GM19397 (cell line): ENCODE results near the gene CCNK.

Source experiments
- ATAC-seq: cut with Tn5 transposase; IDR thresholded peaks from one replicate; pipeline ENCODE4 v1.9.1; 2021; ENCODE audit warnings: mild to moderate bottlenecking, moderate library complexity; ENCODE audit not compliant: unreplicated experiment

Gene CCNK

DNA sequence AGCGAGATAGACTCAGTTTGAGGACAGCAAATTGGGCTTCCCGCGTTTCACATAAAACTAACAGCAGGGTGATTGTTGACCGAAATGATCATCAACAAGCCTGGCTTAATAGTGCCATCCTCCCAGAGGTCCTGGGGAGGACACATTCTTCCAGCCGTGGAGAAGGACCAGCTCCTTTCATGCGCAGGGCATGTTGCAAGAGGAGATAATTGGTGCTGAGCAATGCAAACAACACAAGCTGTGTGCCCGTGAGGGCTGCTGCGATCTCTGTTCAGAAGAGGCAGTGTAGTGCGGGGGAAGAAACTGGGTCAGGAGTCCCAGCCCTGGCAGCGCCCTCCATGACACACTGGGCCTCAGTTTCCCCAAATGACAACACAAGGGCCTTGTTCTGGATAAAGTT lies 68.5 kb downstream of the CCNK start:
- ATAC-seq: no peak

DNA sequence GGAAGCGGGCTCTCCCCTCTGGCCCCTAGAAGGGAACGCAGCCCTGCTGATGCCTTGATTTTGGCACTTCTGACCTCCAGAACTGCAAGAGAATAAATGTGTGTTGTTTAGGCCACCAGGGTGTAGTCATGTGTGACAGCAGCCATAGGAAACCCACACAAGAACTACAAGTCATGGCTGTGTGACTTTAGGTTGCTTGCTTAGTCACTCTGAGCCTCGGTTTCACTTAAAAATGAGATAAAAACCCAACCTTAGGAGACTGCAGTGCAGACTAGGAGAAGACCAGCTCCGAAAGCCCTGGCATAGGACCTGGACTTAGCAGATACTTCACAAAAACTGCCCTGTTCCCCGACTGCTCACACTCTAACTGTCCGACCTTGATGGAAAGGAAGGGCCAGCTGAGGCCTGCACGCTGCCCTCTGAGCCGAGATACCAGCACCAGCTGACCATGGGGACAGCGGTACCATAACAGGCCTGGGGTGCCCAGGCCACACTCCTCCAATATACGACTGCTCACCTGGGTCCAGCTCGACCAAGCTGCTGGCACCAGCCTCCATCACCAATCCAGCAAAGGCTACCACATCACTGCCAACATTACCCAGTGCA lies 69.3 kb downstream of the CCNK start:
- no peak for ATAC-seq

DNA sequence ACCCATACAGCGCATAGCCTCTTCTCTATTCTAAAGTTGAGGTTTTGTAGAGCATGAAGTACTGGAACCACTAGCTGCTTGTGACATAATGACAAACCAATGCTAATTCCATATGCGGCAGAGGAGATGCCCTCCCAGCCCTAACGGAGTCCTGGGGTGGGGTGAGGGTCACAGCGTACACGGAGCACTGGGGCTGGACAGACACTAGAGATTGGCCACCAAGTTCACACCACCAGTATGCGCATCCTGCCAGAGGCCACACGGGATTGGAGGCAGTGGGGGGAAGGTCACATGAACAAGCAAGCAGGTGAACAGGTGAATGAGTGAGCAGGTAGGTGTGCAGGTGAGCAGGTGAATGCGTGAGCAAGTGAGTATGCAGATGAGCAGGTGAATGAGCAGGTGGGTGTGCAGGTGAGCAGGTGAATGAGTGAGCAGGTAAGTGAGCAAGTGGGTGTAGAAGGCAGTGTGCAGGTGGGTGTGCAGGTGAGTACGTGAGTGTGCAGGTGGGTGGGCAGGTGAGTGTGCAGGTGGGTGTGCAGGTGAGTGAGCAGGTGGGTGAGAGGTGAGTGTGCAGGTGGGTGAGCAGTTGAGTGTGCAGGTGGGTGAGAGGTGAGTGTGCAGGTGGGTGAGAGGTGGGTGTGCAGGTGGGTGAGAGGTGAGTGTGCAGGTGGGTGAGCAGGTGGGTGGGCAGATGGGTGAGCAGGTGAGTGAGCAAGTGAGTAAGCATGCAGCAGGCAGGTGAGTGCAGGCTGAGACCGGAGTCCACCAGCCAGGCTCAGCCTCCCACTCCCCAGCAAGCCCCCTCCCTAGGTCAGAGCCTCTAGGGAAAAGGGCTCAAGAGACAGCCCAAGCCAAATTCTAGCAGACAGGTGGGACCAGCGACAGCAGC lies 70.1 kb downstream of the CCNK start:
- ATAC-seq: no peak

GRCh38 chr14:99552021-99552553 lies 70.9 kb downstream of the CCNK start:
- no peak for ATAC-seq

- ATAC-seq: no peak
These were observed 71.5 kb downstream of the CCNK start for GRCh38 chr14:99552572-99553216.

DNA sequence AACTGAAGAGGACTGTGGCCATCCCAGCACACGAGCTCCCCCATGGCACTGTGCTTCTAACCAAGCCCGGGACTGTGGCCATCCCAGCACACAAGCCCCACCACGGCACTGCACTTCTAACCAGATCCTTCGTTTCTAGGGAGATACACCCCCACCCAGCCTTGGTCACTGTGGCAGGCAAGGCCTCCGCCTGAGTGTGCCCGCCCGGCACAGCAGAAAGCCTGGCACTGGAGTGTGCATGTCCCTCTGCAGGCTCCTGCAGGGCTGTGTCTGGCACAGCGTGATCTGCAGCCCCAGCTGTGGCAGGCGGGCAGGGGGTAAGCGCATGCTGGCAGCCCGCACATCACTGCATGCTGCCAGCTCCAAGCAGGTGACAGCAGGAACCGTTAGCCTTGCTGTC lies 73.0 kb downstream of the CCNK start:
- no peak for ATAC-seq

GRCh38 chr14:99554757-99555531 lies 73.7 kb downstream of the CCNK start:
- no peak for ATAC-seq

GRCh38 chr14:99556134-99556791 lies 75.1 kb downstream of the CCNK start:
- no peak for ATAC-seq

DNA sequence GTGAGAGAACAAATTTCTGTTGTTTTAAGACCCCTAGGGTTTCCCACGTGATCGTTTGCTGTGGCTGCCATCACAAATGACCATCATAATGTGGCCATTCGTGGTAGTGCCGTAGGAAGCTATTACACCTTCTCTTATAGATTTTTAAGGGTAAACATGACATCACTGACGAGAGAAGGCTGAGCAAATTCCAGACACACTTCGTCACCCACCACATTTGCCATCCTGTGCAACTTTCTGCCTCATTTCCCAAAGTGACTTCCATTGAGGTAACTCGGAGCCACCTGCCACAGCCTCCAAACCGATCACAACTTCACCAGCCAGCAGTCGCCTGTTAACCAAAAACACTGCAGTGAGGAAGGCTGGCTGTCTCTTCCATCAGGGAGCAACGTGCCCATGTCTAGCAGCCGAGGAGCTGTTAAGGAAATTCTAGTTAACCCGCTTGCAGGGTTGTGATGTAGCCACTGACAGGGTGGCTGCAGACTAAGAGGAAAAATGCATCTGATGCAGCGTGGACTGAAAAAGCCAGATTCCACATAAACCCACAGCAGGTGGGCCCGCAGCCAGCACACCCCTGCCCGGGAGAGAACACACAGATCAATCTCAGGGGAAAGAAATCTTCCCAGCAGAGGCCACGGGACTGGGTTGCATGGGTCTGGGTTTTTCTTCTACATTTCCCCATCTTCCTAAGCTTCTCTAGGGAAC lies 78.2 kb downstream of the CCNK start:
- ATAC-seq: no peak

DNA sequence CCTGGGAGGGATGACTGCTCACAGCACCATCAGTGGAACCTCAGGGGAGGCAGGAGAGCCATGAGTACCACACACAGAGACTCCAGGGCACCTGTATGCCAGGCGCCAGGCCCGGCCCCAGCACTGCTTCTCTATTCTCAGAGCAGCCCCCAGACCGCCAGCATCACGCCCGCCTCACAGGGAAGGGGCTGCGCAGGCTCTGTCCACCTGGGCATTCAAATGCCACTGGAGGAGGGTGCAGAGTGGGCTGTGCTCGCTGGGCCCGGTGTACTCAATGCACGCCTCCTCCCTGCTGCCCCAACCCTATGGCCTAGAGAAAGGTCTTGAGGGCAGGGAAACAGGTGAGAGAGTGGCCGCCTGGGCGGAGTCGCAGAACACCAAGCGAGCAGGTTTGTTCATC lies 79.2 kb downstream of the CCNK start:
- no peak for ATAC-seq

DNA sequence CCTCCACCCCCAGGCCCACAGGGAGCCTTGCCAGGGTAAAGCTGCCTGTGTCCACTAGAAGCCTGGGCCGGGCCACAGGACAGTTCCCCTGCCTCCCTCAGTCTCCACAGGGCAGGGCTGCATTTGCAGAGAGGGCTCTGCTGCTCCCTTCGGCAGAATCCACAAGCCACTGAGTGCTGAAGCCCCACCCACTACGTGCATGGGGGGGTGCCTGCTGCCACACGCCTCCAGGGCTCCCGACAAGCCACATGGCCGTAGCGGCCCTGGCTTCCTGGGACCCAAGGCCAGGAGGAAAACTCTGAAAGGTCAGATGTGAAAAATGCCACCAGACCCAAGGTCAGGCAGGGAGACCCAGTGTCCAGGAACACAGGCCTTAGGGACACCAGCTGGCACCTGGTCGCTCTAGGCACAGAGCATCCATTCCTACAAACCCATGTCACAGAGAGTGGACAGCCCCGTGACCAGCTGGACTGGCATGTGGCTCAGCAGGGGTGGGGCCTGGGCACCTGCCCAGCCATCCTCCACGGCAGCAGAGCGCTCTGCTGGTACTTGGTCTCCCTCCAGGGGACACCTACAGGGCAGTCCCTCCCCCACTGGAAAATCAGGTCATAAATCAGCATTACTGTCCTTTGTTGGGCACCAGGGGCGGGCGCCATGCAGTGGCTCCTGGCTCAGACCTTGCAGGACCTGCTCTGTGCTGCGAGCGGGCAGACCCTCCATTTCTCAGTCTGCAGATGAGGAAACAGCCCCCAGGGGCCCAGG lies 79.9 kb downstream of the CCNK start:
- no peak for ATAC-seq

- ATAC-seq: no peak
These were observed 80.7 kb downstream of the CCNK start for GRCh38 chr14:99561864-99562263.
